LoVo (cell line): ENCODE results near the gene CUBN.

Source experiments
- DNase-seq: peaks from one replicate; pipeline ENCODE4 v3.0.0-alpha.2; 2016; ENCODE audit warnings: low spot score

The CUBN gene

DNA sequence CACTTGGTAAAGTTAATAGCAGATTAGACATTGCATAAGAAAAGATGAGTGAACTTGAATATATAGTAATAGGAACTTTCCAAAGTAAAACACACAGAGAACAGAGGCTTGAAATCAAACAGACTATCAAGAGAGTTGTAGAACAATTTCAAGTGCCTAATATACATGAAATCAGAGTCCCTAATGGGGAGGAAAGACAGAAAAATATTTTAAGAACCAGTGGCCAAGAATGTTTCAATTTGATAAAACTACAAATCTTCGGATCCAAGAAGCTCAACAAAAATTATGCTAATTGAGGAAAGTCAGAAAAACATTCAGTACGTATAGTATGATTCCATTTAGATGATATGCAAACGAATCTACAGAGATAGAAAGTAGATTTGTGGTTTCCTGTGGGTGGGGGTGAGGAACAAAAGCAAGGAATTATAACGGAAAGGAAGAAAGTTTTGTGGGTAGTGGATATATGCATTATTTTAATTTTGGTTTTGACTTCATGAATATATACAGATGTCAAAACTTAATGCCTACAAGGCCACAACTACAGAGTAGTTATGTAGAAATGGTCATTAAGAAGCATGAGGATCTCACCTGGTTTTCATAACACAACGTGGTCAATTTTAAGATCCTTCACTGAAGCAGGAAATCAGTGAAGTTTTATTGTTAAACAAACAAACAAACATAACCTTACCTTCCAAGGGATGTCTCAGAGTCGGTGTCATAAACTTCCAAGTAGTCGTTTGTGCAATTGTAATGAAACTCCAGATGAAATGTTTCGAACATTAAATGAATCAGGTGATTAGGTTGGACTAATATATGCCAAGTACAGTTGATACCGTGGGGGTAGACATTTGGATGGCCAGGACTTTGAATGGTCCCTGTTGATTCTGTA is 62.0 kb downstream of the CUBN start:
- DNase-seq: no peak

DNA sequence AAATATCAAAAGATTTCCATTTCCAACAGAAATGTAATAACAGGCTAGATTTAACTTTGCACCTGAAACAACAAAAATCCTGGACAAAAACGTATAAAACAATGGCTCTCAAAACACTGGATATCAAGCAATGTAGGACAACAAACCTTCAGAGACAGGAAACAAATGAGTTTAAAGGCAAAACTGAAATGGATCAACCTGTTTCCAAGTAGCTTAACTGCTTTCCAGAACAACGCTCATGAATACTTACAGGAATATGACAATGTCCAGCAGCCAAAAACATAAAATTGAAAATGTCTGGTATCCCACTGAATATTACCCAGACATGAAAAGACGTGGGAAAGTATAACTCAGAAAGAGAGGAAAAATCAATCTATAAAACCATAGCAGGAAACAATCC is 62.8 kb downstream of the CUBN start:
- DNase-seq: no peak

DNA sequence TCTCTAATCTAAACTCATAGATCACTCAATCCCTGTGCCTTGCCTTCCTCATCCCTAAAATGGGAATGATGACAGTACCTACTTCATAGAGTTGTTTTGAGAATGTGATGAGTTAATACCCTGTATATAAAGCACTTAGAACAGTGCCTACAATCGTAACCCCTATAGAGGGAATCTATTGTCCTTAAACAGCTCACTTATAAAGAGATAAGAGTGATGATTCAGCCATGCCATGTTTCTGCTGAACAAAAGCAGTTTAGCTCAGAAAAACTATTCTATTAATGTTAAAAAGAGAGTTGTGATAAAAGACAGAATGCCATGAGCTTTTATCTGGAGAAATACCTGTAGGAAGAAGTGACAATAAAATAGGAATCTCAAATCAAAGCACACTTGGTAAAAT is 63.6 kb downstream of the CUBN start:
- DNase-seq: no peak

DNA sequence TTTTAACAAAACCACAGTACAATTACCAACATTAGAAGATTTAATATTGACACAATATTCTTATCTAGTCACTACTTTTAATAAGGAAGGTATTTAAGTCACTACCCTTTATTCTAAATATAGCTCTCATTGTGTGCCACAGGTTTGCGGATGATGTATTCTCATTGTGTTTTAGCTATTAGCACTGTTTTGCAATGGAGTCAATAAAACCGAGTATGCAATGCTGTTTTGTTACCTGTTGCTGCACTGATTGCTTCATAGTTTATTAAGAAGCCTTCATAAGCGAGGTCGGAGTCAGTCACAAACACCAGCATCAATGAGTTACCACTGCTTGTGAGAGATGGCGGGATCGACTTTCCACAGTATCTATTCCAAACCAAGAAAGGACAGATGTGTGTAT is 64.3 kb downstream of the CUBN start:
- no peak for DNase-seq

DNA sequence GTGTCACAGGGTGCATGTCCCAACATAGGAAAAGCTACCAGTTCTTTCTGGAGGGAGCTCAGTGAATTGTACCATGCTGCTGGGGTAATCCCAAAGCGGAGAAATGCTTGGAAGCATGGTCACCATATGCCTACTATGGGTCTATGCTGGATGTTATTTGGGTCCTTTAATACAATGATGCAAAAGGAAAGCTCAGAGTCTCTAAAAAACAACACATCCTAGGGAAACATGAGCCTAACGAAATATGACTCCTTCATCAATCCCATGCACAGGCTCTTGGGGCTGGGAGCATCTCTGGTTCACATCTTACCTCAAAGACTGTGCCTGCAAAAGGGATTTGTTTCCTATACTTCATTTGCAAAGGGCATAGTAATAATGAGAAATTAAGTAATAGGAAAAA is 65.2 kb downstream of the CUBN start:
- no peak for DNase-seq

DNA sequence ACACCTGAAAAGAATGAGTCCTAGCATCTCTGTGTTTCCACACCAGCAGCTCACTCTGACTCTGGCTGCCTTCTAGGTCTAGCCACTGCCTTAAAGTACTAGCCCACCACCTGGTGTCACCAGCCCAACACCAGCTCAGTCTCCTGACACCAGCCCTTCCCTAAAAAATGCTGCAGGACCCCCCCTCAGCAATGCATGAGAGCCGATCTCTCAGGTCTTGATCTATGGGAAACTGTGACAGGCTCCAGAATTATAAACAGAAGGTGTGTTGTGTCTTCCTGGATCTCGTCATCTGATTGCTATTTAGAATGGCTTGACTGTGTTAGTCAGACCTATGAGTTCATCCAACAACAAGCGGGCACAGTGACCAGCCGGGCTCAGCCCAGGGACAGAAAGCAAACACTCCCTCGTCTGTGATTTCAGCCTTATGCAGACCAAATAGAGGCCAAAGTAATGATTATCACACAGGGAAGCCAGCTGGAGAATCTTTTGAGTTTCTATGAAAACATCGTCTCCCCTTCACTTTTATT is 66.6 kb downstream of the CUBN start:
- peak; percentile 64 for DNase-seq

DNA sequence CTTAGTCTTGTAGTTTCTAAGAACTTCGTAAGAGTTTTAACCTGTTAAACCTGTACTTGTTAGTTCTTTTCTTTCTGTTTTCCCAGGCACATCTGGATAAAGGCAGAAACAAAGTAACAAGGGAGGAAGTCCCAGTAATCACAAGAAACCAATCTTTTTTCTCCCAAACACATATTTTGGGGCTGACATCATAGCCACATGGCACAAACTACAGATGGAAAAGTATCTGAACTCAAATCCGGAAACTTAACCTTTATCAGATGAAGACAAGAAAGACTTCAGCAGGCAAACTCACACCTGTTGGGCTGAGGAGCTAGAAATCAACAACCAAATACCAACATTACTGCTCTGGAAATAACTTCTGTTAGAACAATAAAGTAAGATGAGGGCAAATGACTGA is 67.1 kb downstream of the CUBN start:
- no peak for DNase-seq

DNA sequence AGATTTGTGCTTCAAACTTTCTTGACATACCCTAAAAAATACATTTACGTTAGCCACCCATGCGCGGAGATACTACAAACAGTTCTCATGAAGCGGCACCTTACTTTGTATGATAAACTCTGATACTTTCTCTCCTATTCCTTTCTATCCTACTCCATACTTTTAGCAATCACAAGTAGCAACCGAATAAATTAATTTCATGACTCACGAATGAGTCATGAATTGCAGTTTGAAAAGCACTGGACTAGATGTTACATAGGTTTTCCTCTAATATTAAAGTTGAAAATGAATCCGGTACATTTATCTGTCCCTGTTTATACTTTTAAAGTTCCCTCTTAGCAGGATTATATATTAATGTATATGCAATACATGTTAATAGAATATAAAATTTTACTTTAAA is 67.6 kb downstream of the CUBN start:
- DNase-seq: peak; percentile 5

DNA sequence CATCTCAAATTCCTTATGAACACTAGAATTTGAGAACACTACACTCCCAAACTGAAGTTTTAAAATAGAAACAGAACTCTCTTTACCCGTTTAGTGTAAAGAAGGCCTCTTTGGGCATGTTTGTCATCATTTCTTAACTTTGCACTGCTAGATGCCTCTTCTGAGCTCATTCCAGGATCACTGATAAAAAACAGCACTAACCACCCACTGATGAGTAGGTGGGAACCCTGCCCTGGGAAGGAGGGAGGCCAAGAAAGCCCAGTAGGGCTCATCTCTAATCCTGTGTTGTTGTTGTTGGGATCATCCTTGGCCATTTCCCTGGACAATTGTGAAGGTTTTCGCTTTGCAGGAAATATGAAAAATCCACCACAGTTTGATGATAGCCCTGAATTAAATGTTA is 68.2 kb downstream of the CUBN start:
- no peak for DNase-seq

DNA sequence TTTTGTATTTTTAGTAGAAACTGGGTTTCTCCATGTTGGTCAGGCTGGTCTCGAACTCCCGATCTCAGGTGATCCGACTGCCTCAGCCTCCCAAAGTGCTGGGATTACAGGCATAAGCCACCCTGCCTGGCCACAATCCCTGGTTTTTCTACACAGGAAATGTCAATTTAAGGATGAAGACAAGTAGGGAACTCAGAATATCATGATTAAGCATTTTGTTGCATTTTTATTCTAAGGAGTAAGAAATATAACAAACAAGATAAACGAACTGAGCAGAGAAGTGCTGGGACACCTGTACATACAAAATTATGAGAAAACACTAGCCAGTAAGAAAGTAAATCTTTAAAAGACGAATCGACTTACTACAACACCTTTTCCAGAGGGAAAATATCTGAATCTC is 69.3 kb downstream of the CUBN start:
- no peak for DNase-seq

DNA sequence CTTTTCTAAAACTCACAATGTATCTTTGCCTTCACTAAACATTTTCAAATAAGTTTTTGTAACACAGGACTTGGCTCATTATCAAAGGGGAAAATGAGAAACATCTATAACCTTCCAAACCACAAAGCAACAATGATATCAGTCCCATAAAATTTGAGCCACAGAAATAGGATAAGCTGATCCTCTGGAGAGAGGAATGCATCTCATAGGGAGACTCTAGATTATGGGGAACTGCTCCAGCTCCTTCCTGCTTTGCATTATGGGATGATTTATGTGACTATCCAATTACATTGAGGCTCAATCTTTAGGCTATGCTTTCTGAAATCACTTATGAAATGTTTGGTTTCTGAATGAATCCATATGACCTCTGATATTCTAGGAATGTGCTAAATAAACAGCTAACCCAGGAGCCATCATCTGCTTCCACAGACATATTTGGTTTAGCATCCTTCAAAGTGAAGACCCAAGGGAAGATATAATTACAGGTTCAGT is 70.4 kb downstream of the CUBN start:
- DNase-seq: peak; percentile 20

DNA sequence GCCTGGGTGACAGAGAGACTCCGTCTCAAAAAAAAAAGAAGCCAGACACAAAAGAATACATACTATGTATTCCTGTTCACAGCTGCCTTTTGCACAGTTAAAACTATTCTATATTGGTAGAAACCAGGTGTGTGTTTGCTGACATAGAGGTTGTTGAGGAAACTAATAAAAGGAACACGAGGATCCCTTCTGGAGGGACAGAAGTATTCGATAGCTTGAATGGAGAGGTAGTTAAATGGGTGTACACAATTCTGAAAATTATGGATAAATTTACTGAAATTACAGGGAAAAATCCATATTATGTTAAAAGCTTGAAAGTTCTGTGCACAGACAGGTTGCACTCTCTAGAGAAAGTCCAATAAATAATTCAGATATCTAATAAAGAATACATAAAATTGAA is 71.5 kb downstream of the CUBN start:
- DNase-seq: no peak

DNA sequence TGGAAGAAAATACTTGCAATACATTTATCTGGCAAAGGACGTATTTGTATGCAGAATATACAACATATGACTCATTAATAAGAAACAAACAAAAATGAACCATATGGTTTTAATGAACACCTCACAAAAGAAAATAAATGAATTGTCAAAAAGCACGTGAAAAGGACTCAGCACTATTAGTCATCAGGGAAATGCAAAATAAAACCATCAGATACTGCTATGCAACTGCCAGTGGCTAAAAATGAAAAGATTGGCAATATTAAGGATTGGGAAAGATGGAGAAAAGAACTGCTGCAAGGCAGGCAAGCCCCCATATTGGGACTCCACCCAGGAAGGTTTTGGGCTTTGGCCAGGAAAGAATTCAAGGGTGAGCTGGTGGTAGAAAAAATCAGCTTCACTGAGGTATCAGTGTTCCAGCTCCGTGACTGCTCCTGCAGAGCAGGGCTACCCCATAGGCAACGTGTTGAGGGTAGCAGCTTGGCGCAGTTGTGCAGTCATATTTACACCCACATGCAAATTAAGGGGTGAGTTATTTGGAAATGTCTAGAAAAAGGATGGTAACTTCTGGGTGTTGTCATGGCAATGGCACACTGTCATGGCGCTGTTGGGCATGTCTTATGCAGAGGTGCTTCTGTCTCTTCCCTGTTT is 72.7 kb downstream of the CUBN start:
- no peak for DNase-seq

DNA sequence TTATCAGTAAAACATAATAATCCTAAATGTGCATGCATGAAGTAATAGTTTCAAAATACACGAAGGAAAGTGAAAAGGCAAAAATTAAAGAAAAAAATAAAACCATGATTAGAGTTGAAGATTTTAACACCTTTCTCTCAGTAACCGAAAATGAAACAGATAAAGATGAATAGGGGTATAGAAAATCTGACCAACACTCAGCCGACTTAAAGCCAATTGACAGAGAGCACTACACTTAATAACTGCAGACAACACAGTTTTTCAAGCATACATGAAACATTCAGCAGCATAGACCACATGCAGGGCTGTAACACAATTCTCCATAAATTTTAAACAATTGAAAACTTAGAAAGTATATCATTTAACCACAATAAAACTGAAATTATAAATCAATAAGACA is 76.1 kb downstream of the CUBN start:
- DNase-seq: no peak

DNA sequence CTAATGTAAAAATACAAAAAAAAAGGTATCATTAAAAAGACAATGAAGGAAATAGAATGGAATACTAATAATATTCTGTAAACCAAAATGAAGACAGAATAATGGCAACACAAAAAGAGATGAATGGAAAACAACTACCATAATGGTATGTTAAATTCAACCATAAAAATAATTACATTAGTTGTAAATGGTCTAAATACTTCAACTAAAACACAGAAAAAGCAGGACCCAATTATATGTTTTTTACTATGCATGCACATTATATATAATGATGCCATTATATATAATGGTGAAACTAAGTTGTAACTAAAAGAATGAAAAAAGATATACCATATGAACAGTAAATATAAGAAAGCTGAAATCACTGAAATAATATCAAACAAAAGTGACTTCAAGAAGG is 76.5 kb downstream of the CUBN start:
- DNase-seq: no peak

DNA sequence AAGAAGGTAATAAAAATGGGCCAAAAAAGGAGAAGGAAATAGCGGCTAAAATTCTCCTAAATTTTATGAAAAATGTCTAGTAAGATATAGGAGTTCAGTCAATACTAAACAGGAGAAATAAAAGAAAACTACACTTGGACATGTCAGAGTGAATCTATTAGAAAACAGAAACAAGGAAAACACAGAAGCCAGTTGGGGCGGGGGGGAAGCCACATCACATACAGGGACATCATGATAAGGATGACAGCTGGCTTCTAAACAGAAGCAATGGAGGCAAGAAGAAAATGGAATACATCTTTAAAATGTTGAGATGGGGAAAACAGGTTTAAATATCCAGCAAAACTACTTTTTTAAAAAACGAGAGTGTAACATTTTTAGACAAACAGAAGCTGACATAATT is 77.8 kb downstream of the CUBN start:
- DNase-seq: no peak

DNA sequence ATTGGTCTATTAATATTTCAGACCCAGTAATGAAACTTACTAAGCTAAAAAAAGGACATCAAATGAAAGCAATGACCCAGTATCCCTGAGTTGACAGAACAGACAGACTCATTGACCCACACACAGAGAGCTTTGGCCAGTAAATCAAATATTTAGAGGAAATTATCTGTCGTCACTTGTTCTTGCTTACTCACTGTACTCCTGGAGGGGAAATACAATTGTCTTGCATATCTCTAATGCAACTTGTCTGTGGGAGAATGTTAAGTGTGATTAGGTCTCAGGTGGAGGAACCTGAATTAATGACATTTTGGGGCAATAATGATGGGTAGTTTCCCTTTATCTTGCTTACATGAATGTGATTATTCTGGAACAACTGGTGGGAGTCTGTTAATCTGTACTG is 80.4 kb downstream of the CUBN start:
- DNase-seq: no peak

DNA sequence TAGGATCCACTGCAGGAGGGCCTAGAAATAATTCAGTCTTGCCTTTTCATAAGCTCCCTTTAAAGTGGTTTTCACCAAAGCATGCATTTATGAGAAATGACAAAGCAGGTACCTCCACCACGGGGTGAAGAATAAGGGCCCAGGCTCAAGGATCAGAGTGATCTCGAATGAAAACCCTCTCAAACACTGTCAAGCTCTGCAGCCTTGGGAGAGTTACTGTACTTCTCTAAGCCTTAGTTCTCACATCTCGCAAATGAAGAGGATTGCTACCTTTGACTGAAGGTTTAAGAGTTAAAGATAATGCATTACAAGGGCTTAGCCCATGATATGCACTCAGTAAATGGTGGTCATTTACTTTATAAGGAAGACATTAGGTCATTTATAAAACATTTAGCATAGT is 81.7 kb downstream of the CUBN start:
- no peak for DNase-seq

DNA sequence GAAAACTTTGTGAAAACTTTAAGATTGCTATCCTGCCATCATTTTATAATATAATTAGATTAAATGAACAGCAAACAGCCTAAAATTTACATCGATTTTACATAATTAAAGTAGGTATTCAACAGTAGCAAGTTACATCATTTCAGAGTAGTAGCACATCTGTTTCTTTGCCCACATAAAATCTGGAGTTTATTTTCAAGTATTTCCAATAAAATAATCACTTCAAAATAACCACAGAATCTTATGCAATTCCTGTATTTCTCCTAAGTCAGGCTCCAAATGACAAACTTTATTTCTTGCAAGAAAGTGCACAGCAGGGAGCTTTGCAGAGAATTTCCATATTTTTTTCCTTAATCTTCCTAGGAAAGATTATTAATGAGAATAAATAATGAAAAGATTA is 82.6 kb downstream of the CUBN start:
- no peak for DNase-seq

DNA sequence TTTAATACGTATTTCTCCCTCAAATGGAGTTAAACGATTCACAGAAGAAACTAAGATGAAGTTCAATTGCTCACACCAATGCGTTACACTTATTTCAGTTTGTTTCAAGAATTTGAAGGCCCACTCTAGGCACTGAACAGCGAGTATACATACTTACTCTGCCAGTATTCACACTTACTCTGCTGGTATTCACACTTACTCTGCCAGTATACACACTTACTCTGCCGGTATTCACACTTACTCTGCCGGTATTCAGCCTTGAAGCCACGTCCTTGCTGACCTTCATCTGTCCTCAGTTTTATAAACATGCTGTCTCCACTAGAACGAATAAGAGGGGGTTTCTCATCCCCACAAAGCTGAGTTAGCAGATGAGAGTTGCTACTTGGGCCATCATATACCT is 86.0 kb downstream of the CUBN start:
- no peak for DNase-seq

DNA sequence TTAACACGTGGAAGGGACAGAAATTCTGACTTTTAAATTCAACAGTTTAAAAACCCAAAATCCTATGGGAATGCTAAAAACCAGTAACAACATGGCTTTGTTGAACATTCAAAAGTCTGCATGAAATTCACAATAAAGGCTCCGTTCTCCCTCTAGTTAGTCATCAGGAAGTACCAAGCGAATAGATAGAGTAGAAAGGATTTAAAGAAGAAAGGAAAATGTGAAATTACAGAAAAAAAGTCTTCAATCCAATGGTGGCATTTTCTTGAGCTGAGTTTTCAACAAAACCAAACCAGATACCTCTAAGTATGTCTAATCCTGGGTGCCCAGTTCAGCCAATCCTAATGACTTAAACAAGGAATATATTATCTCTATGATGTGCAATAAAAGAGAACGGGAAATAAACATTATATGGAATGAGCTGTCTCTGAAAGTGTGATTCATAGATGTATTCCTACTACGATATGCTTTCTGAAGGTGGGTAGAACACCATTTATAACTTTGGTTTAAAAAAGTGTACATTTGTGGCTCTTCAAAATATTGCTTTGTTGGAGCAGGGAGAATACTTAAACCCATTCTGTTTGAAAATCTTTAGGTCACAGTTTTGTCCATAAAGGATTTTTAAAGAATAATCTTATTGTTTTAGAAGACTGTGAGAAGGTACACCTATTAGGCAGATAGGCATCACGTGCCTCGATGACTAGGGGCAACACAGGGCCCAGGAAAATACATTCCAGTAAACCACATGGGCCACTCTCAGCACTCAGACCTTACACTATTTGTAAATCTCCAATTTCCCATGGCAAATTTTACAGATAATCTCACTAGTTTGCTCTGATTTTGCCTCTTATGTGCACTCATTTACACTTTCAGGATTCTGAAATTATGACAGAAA is 87.7 kb downstream of the CUBN start:
- DNase-seq: no peak

DNA sequence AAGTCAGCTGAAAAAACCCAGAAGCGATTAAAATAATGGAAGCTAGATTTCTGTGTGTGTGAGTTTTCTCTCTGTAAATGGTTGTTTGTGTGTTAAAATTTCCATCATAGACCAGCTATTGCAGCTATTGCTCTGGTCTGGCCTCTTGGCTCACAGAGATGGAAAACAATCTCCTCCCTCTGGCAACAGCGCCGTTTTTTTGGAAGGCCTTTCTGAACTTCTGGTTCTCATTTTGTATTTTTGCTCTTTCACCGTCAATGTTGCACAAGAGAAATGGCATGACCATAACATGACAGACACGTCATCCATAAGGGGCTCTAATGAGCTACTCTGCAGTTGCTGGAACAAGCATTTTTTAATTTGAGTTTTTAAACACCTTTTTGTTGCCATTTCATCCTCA is 91.0 kb downstream of the CUBN start:
- DNase-seq: no peak
